ENCODE measurements around the gene NAPSA. TPM values are rescaled to one million over a fixed set of nuclear protein-coding genes. Genes with fewer than 3 reads are reported as not detected.

NAPSA gene
- total and polyA plus RNA-seq, 9 of the 15 experiments (the other 6 are each of a cell fraction or from before 2014, with no cell fraction given) = 0.25 to 1.9 (median 0.69) TPM

GRCh38 chr19:50311723-50312635, 53.5 kb downstream of the NAPSA start:
- H3K4me2 ChIP-seq (ENCODE audit: insufficient read depth, low read length) = peak overlapping the region; percentile 72
- 5% methylated on average over 22 of the region's 42 CpGs for WGBS (ENCODE audit: insufficient coverage, low coverage, missing lambda C conversion rate)
- peak; percentile 74 for ATAC-seq
- TF ChIP-seq CTBP1 (IDR thresholded peaks at IDR 0.05; ENCODE audit: borderline replicate concordance) (no peak), NBN (IDR thresholded peaks at IDR 0.05; ENCODE audit: low read depth) (no peak), U2AF2 (optimal IDR thresholded peaks at IDR 0.05; ENCODE audit: low read depth, low read length) (no peak), IFI16 (CRISPR knock-in tag; IDR thresholded peaks at IDR 0.05) (no peak), NRF1 (conservative IDR thresholded peaks at IDR 0.05 in 1 of 2, IDR thresholded peaks at IDR 0.05 in 1 of 2) (peak; percentile 88 to 90), TEAD4 (IDR thresholded peaks at IDR 0.05; ENCODE audit: low read length) (no peak), TEAD4 (CRISPR knock-in tag; IDR thresholded peaks at IDR 0.05; ENCODE audit: borderline replicate concordance) (no peak), ZC3H11A (IDR thresholded peaks at IDR 0.05; ENCODE audit: low read depth, low read length) (no peak), PTRF (tag; IDR thresholded peaks at IDR 0.05) (no peak), ESRRB (CRISPR knock-in tag; IDR thresholded peaks at IDR 0.05; ENCODE audit: borderline replicate concordance) (no peak), NCOA1 (IDR thresholded peaks at IDR 0.05; ENCODE audit: low read depth) (no peak), CREBBP (IDR thresholded peaks at IDR 0.05; ENCODE audit: low read depth, low read length) (no peak), ZNF609 (CRISPR knock-in tag; IDR thresholded peaks at IDR 0.05; ENCODE audit: borderline replicate concordance) (no peak)
- TF ChIP-seq, protein P1, sequence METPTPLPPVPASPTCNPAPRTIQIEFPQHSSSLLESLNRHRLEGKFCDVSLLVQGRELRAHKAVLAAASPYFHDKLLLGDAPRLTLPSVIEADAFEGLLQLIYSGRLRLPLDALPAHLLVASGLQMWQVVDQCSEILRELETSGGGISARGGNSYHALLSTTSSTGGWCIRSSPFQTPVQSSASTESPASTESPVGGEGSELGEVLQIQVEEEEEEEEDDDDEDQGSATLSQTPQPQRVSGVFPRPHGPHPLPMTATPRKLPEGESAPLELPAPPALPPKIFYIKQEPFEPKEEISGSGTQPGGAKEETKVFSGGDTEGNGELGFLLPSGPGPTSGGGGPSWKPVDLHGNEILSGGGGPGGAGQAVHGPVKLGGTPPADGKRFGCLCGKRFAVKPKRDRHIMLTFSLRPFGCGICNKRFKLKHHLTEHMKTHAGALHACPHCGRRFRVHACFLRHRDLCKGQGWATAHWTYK (CRISPR knock-in tag; IDR thresholded peaks at IDR 0.05) = no peak
- TF ChIP-seq, protein P2, sequence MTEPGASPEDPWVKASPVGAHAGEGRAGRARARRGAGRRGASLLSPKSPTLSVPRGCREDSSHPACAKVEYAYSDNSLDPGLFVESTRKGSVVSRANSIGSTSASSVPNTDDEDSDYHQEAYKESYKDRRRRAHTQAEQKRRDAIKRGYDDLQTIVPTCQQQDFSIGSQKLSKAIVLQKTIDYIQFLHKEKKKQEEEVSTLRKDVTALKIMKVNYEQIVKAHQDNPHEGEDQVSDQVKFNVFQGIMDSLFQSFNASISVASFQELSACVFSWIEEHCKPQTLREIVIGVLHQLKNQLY (CRISPR knock-in tag; conservative IDR thresholded peaks at IDR 0.05) = no peak

More at GRCh38 chr19:50311723-50312635, 53.5 kb downstream of the NAPSA start:
- CTCF ChIA-PET (ENCODE audit: low intra/inter-chr PET ratio) = no interaction called here
- H4K20me1 ChIP-seq (replicated peaks; ENCODE audit: control insufficient read depth, insufficient read depth, low read length) = peaks cover 3% of the 10 kb centered on the region; the same call in 1 of the 2 replicates
- in situ Hi-C loops (cut with MboI) (no loop called here), intact Hi-C loops (cut with micrococcal nuclease) (no loop called here)
- BruUV-seq (replicated peaks) = no TSS peak
- H2AFZ ChIP-seq (ENCODE audit: low read depth, low read length) = peak overlapping the region; percentile 64
- H3K9me3 ChIP-seq (replicated peaks; ENCODE audit: control insufficient read depth, insufficient read depth, low read depth, low read length) = no peaks in the 10 kb centered on the region
- H3K9ac ChIP-seq (ENCODE audit: insufficient read depth in 1 of 2, low read depth in 2 of 2, low read length in 2 of 2) = peak overlapping the region in 1 of 2 experiments; percentile 86; a peak in 2 of 4 replicates
- no peaks in the 10 kb centered on the region for H3K9me1 ChIP-seq (ENCODE audit: control insufficient read depth, insufficient read depth, low read length)
- H3K4me3 ChIP-seq = peak overlapping the region; percentile 33
- no peak overlapping the region for H3K27ac ChIP-seq (ENCODE audit: extremely low read depth, low read depth, low read length)
- DNase-seq (ENCODE audit: extremely low read depth in 1 of 4, low spot score in 3 of 4) (peak; percentile 82 to 89 (median 86)), FAIRE-seq (no peak)
- H3K27me3 ChIP-seq (ENCODE audit: control insufficient read depth in 2 of 2, insufficient read depth in 2 of 2, low read length in 2 of 2) = peaks cover 26 to 33% of the 10 kb centered on the region in 2 experiments
- no peaks in the 10 kb centered on the region for H3K36me3 ChIP-seq (ENCODE audit: control insufficient read depth, insufficient read depth, low read length)
- POLR2A ChIA-PET = interaction anchor here (0.8 to 1.9 kb wide), 3 partner anchors 10 to 16 kb away, joined by 3 to 6 read pairs (median 3); no protein-coding TSS in a partner anchor
- peaks cover 0 to 46% of the 10 kb centered on the region in 2 experiments for H3K4me1 ChIP-seq (replicated peaks in 1 of 2; ENCODE audit: control insufficient read depth in 2 of 2, insufficient read depth in 2 of 2, low read length in 2 of 2)
- H3K79me2 ChIP-seq (ENCODE audit: control insufficient read depth, insufficient read depth, low read length) = no peaks in the 10 kb centered on the region

Measured in K562 (cell line).